A549 treated with AZD9567 at 1 μM for 4 hours (cell line): ENCODE data around the gene TSNAX. TPM values are rescaled to one million over a fixed set of nuclear protein-coding genes. Genes with fewer than 3 reads are reported as not detected.

Experiments
- total RNA-seq: library from RNA; stranded (reverse); fragments of 200-300 nt; extraction: Qiagen RNA extraction; gene quantifications from 5 replicates; pipeline ENCODE4 v1.2.3, GENCODE V29; 2022; ENCODE audit not compliant: insufficient read depth

Gene TSNAX, protein sequence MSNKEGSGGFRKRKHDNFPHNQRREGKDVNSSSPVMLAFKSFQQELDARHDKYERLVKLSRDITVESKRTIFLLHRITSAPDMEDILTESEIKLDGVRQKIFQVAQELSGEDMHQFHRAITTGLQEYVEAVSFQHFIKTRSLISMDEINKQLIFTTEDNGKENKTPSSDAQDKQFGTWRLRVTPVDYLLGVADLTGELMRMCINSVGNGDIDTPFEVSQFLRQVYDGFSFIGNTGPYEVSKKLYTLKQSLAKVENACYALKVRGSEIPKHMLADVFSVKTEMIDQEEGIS
- 35.8 to 58.4 TPM (median 41.4 TPM) in 5 replicates for total RNA-seq

DNA sequence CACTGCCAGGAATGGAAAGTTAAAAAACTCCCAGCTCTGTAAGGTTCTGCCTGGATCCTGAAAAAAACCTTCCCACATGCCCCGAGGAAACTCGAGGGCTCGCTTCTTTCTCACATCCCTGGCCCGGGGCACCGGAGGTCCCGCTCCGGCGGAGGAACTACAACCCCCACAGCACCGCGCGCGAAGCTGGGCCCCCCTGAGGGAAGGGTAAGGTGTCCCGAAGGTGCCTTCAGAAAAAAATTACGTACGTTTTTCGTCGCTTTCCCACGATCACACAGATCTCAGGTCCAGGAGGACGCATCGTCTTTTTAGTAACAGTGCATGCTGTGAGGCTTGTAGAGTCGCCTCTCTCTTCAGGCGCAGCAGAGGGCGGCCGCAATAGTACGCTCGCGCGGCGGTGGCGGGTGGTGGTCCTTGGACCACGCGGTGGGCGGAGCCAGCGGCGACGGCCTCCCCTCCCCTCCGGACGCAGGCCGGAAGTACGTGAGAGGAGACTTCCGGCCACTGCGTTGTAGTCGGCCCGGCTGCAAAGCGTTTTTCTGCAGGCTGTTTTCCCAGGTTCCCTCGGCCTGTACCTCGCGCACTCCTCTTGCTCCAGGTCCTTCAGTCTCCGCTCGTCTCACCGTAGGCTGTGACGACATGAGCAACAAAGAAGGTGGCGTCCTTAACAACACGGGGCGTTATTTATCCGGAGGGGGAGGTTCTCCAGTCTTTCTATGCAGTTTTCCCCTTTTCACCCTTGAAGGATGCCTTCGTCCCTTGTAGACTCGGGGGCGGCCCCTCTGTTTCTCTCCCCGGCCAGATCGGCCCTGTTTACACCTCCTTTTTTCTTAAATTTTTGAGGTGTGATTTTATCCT lies at the start of gene TSNAX:
Gene TSNAX, plus strand, starts transcription at position 498 of the 858 bp plus-strand sequence. Its CDS starts 142 bp downstream, at position 640.

Other genes starting within 250 kb of the TSNAX start
- 8.8 to 11.0 TPM (median 9.4 TPM) in 5 replicates for gene EXOC8, start 190.8 kb upstream of the TSNAX start, total RNA-seq
- gene SPRTN, start 190.4 kb upstream of the TSNAX start, total RNA-seq, result 12.5 to 14.9 TPM (median 14.1 TPM) in 5 replicates
- gene EGLN1, start 106.4 kb upstream of the TSNAX start, total RNA-seq, result 50.2 to 85.1 TPM (median 58.8 TPM) in 5 replicates
- 0.08 to 0.26 TPM (median 0.16 TPM) in 4 of 5 replicates, not detected in the other for gene DISC1, start 98.1 kb downstream of the TSNAX start, total RNA-seq